Measurements from ENCODE around the gene DENND1C.

DENND1C gene

GRCh38 chr19:6481541-6482342 is at the start of gene DENND1C:
TSS of gene DENND1C (minus strand) at chr19:6481787. CDS start at chr19:6481695, 92 bp downstream.
- Histone ChIP-seq H3K9ac (ENCODE audit: low read length in 2 of 2) (no peak within 1 kb of the TSS), H3K4me3 (ENCODE audit: low read length in 2 of 2) (peak within 1 kb of the TSS in 1 of 2 donors; percentile 15), H3K9me3 (ENCODE audit: control insufficient read depth in 2 of 2, low read length in 2 of 2) (no peaks in the 10 kb centered on the region), H3K27ac (ENCODE audit: low read length) (no peak within 1 kb of the TSS), H3K27me3 (ENCODE audit: control insufficient read depth in 1 of 2, insufficient read depth in 2 of 2, low read length in 2 of 2) (peaks cover 8 to 14% of the 10 kb centered on the region in 2 donors), H3K4me1 (ENCODE audit: control insufficient read depth, insufficient read depth, low read length) (no peaks in the 10 kb centered on the region), H3K36me3 (ENCODE audit: control insufficient read depth in 2 of 2, insufficient read depth in 2 of 2, low read length in 2 of 2) (no peaks in the 10 kb centered on the region)

GRCh38 chr19:6530386-6531162 is 49.0 kb upstream of the DENND1C start, which contains the start of gene TNFSF9:
TSS of gene TNFSF9 (plus strand) at chr19:6531026. CDS start at chr19:6531037, 11 bp downstream.
- H3K9me3 ChIP-seq (ENCODE audit: control insufficient read depth in 2 of 2, low read length in 2 of 2), result no peaks in the 10 kb centered on the region
- peaks cover 18% of the 10 kb centered on the region for H3K4me1 ChIP-seq (ENCODE audit: control insufficient read depth, insufficient read depth, low read length)
- no peaks in the 10 kb centered on the region for H3K36me3 ChIP-seq (ENCODE audit: control insufficient read depth in 2 of 2, insufficient read depth in 2 of 2, low read length in 2 of 2)
- no peak within 1 kb of the TSS for H3K27ac ChIP-seq (ENCODE audit: low read length)
- peaks cover 13 to 19% of the 10 kb centered on the region in 2 donors for H3K27me3 ChIP-seq (ENCODE audit: control insufficient read depth in 1 of 2, insufficient read depth in 2 of 2, low read length in 2 of 2)
- H3K4me3 ChIP-seq (ENCODE audit: low read length in 2 of 2), result peak within 1 kb of the TSS; percentile 78 to 85
- peak within 1 kb of the TSS; percentile 77 to 82 for H3K9ac ChIP-seq (ENCODE audit: low read length in 2 of 2)

- H3K9ac ChIP-seq (ENCODE audit: low read length in 2 of 2), result peak overlapping the region; percentile 77 to 82
- peak overlapping the region; percentile 78 to 85 for H3K4me3 ChIP-seq (ENCODE audit: low read length in 2 of 2)
- no peak overlapping the region for H3K27ac ChIP-seq (ENCODE audit: low read length)
- peaks cover 13 to 19% of the 10 kb centered on the region in 2 donors for H3K27me3 ChIP-seq (ENCODE audit: control insufficient read depth in 1 of 2, insufficient read depth in 2 of 2, low read length in 2 of 2)
- H3K36me3 ChIP-seq (ENCODE audit: control insufficient read depth in 2 of 2, insufficient read depth in 2 of 2, low read length in 2 of 2), result no peaks in the 10 kb centered on the region
- peaks cover 18% of the 10 kb centered on the region for H3K4me1 ChIP-seq (ENCODE audit: control insufficient read depth, insufficient read depth, low read length)
- no peaks in the 10 kb centered on the region for H3K9me3 ChIP-seq (ENCODE audit: control insufficient read depth in 2 of 2, low read length in 2 of 2)
These were observed 48.4 kb upstream of the DENND1C start for GRCh38 chr19:6529937-6530385.

- no peak overlapping the region for H3K4me3 ChIP-seq (ENCODE audit: low read length in 2 of 2)
- H3K9me3 ChIP-seq (ENCODE audit: control insufficient read depth in 2 of 2, low read length in 2 of 2), result no peaks in the 10 kb centered on the region
- H3K36me3 ChIP-seq (ENCODE audit: control insufficient read depth in 2 of 2, insufficient read depth in 2 of 2, low read length in 2 of 2), result no peaks in the 10 kb centered on the region
- H3K27me3 ChIP-seq (ENCODE audit: control insufficient read depth in 1 of 2, insufficient read depth in 2 of 2, low read length in 2 of 2), result peaks cover 11 to 19% of the 10 kb centered on the region in 2 donors
- peaks cover 18% of the 10 kb centered on the region for H3K4me1 ChIP-seq (ENCODE audit: control insufficient read depth, insufficient read depth, low read length)
- H3K9ac ChIP-seq (ENCODE audit: low read length in 2 of 2), result no peak overlapping the region
- H3K27ac ChIP-seq (ENCODE audit: low read length), result no peak overlapping the region
These were observed 47.8 kb upstream of the DENND1C start for GRCh38 chr19:6529351-6529750.

GRCh38 chr19:6528544-6529121 is 47.0 kb upstream of the DENND1C start:
- Histone ChIP-seq H3K27me3 (ENCODE audit: control insufficient read depth in 1 of 2, insufficient read depth in 2 of 2, low read length in 2 of 2) (peaks cover 11 to 19% of the 10 kb centered on the region in 2 donors), H3K9ac (ENCODE audit: low read length in 2 of 2) (no peak overlapping the region), H3K9me3 (ENCODE audit: control insufficient read depth in 2 of 2, low read length in 2 of 2) (no peaks in the 10 kb centered on the region), H3K27ac (ENCODE audit: low read length) (no peak overlapping the region), H3K4me1 (ENCODE audit: control insufficient read depth, insufficient read depth, low read length) (peaks cover 18% of the 10 kb centered on the region), H3K4me3 (ENCODE audit: low read length in 2 of 2) (peak overlapping the region in 1 of 2 donors; percentile 15), H3K36me3 (ENCODE audit: control insufficient read depth in 2 of 2, insufficient read depth in 2 of 2, low read length in 2 of 2) (no peaks in the 10 kb centered on the region)

- H3K27me3 ChIP-seq (ENCODE audit: control insufficient read depth in 1 of 2, insufficient read depth in 2 of 2, low read length in 2 of 2), result peaks cover 11 to 19% of the 10 kb centered on the region in 2 donors
These were observed 46.4 kb upstream of the DENND1C start for GRCh38 chr19:6527893-6528543.

GRCh38 chr19:6524311-6524710 is 42.7 kb upstream of the DENND1C start:
- Histone ChIP-seq H3K27me3 (ENCODE audit: control insufficient read depth in 1 of 2, insufficient read depth in 2 of 2, low read length in 2 of 2) (peaks cover 5 to 7% of the 10 kb centered on the region in 2 donors), H3K36me3 (ENCODE audit: control insufficient read depth in 2 of 2, insufficient read depth in 2 of 2, low read length in 2 of 2) (no peaks in the 10 kb centered on the region), H3K9me3 (ENCODE audit: control insufficient read depth in 2 of 2, low read length in 2 of 2) (no peaks in the 10 kb centered on the region), H3K4me1 (ENCODE audit: control insufficient read depth, insufficient read depth, low read length) (peaks cover 1% of the 10 kb centered on the region), H3K9ac (ENCODE audit: low read length in 2 of 2) (no peak overlapping the region), H3K4me3 (ENCODE audit: low read length in 2 of 2) (no peak overlapping the region), H3K27ac (ENCODE audit: low read length) (no peak overlapping the region)

More at GRCh38 chr19:6527893-6528543, 46.4 kb upstream of the DENND1C start:
- H3K36me3 ChIP-seq (ENCODE audit: control insufficient read depth in 2 of 2, insufficient read depth in 2 of 2, low read length in 2 of 2), result no peaks in the 10 kb centered on the region
- no peak overlapping the region for H3K9ac ChIP-seq (ENCODE audit: low read length in 2 of 2)
- H3K4me1 ChIP-seq (ENCODE audit: control insufficient read depth, insufficient read depth, low read length), result peaks cover 18% of the 10 kb centered on the region
- no peaks in the 10 kb centered on the region for H3K9me3 ChIP-seq (ENCODE audit: control insufficient read depth in 2 of 2, low read length in 2 of 2)
- H3K27ac ChIP-seq (ENCODE audit: low read length), result no peak overlapping the region
- H3K4me3 ChIP-seq (ENCODE audit: low read length in 2 of 2), result no peak overlapping the region

- H3K27me3 ChIP-seq (ENCODE audit: control insufficient read depth in 1 of 2, insufficient read depth in 2 of 2, low read length in 2 of 2), result peaks cover 5 to 7% of the 10 kb centered on the region in 2 donors
- no peak overlapping the region for H3K27ac ChIP-seq (ENCODE audit: low read length)
- no peaks in the 10 kb centered on the region for H3K36me3 ChIP-seq (ENCODE audit: control insufficient read depth in 2 of 2, insufficient read depth in 2 of 2, low read length in 2 of 2)
- H3K4me3 ChIP-seq (ENCODE audit: low read length in 2 of 2), result no peak overlapping the region
- no peak overlapping the region for H3K9ac ChIP-seq (ENCODE audit: low read length in 2 of 2)
- no peaks in the 10 kb centered on the region for H3K9me3 ChIP-seq (ENCODE audit: control insufficient read depth in 2 of 2, low read length in 2 of 2)
- H3K4me1 ChIP-seq (ENCODE audit: control insufficient read depth, insufficient read depth, low read length), result no peaks in the 10 kb centered on the region
These were observed 41.1 kb upstream of the DENND1C start for GRCh38 chr19:6522712-6523111.

GRCh38 chr19:6521718-6522646 is 40.4 kb upstream of the DENND1C start:
- no peak overlapping the region for H3K4me3 ChIP-seq (ENCODE audit: low read length in 2 of 2)
- no peaks in the 10 kb centered on the region for H3K36me3 ChIP-seq (ENCODE audit: control insufficient read depth in 2 of 2, insufficient read depth in 2 of 2, low read length in 2 of 2)
- H3K9ac ChIP-seq (ENCODE audit: low read length in 2 of 2), result no peak overlapping the region
- no peak overlapping the region for H3K27ac ChIP-seq (ENCODE audit: low read length)
- peaks cover 5 to 7% of the 10 kb centered on the region in 2 donors for H3K27me3 ChIP-seq (ENCODE audit: control insufficient read depth in 1 of 2, insufficient read depth in 2 of 2, low read length in 2 of 2)
- peaks cover 3% of the 10 kb centered on the region for H3K4me1 ChIP-seq (ENCODE audit: control insufficient read depth, insufficient read depth, low read length)
- no peaks in the 10 kb centered on the region for H3K9me3 ChIP-seq (ENCODE audit: control insufficient read depth in 2 of 2, low read length in 2 of 2)

Measured in stomach smooth muscle (tissue), 2 donors.